GM21390 (cell line): ENCODE results near the gene PCDHB8.
"Not testable (repeated sequence)": the region's sequence is repeated elsewhere in the genome, so short reads cannot be mapped to it uniquely, and the experiment has no call there.

Experiments
- ATAC-seq: cut with Tn5 transposase; IDR thresholded peaks from one replicate; pipeline ENCODE4 v1.9.1; 2021; ENCODE audit not compliant: unreplicated experiment

PCDHB8 gene

DNA sequence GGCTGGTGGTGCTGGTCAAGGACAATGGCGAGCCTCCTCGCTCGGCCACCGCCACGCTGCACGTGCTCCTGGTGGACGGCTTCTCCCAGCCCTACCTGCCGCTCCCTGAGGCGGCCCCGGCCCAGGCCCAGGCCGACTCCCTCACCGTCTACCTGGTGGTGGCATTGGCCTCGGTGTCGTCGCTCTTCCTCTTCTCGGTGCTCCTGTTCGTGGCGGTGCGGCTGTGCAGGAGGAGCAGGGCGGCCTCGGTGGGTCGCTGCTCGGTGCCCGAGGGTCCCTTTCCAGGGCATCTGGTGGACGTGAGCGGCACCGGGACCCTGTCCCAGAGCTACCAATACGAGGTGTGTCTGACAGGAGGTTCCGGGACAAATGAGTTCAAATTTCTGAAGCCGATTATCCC, 47.8 kb downstream of the PCDHB8 start:
- not testable (repeated sequence) for ATAC-seq
